ENCODE measurements around the gene CLNK.

The CLNK gene

DNA sequence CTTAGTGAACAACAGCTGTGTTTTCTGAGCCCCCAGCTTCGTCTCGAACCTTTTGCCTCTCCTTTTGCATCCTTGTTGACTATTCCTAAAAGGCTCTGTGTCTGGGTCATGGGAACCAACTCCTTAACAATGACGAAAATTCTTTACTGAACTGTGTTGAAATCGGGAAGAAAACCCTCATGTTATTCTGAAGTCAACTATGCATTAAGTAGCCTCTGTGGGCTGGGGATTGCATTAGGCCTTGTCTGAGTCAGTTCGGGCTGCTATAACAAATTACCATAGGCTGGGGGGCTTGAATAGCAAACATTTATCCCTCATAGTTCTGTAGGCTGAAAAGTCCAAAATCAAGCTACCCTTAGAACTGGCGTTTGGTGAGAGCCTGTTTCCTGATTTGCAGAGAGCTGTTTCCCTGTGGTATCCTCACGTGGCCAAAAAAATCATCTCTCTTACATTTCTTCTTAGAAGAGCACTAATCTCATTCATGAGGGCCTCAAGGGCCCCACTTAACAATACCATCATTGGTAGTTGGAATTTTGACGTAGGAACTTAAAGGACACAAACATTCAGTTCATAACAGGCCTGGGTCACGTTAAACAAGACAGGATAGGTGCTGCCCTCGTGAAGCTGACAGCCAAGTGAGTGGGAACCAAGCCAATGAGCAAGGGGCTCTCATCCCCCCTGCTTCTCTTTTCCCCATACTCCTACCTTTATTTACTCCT lies 75.9 kb downstream of the CLNK start:
- no peak for DNase-seq (ENCODE audit: low spot score)

DNA sequence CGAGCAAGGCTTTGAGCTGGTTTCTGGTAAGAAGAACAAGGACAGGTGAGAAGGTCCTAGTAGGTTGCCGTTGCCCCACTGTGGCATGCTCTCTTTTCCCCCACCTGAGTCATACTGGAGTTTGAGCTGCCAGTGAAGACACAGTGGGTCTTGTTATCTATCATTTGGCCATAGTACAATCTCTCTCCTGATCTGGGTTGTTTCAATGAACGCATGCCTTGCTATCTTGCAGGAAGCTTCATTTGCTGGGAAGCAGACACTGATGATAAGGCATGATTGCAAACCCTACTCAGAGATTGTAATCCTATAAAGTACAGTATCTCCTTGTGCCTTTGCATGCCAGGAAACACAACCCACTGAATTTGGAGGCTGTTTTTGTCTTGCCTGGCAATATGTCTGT lies 77.4 kb downstream of the CLNK start:
- DNase-seq (ENCODE audit: low spot score), result no peak

DNA sequence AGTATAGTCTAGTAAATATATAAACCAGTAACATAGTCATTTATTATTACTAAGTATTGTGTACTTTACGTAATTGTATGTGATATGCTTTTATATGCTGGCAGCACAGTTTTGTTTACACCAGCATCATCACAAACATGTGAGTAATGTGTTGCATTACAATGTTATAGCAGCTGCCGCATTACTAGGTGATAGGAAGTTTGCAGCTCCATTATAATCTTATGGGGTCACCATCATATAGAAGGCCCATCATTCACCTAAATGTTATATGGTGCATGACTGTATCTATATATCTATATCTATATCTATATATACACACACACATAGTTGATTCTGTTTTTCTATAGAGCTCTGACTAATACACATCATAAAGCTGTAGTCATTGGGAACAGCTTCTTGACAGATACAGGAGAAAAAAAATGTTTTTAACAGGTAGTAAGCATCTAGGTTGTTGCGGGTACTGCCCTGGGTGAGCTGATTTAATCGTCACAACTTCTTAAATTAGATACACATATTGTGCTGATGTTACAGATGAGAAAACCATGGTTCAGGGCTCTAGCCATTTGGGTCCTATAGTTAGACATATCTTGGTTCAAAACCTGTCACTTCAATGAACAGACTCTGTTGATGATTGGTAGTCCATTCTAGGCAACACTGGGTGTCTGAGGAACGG lies 77.9 kb downstream of the CLNK start:
- DNase-seq (ENCODE audit: low spot score), result no peak

DNA sequence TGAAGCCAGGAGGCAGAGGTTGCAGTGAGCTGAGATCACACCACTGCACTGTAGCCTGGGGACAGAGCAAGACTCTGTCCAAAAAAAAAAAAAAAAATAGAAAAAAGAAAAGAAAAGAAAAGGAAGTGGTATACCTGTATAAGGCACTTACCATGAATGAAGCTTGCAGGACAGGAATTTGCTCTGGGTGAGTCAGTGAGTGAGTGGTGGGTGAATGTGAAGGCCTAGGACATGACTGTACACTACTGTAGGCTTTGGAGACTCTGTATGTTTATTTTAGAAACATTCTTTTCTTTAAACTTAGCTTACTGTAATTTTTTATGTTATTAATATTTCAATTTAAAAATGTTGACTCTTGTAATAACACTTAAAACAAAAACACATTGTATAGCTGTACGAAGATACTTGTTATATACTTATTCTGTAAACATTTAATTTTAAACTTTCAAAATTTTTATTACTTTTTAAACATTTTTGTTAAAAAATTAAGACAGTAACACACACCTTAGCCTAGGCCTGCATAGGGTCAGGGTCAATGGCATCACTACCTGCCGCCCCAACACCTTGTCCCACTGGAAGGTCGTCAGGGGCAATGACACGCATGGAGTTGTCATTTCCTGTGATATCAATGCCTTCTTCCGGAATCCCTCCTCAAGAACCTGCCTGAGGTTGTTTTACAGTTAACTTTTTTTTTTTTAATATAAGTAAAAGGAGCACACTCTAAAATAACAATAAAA lies 78.7 kb downstream of the CLNK start:
- no peak for DNase-seq (ENCODE audit: low spot score)

DNA sequence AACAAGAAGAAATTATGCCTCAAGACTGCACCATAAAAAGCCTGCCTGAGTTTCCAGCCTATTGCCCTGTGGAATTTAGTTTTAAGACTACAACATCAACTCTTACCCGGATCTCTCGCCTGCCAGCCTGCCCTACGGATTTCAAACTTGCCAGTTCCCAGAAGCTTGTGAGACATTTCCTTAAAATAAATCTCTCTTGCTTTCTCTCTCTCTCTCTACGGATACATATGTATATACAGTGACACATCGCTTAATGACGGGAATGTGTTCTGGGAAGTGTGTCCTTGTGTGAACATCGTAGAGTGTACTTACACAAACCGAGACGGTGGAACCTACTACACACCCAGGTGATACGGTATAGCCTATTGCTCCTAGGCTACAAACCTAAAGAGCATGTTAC lies 79.5 kb downstream of the CLNK start:
- no peak for DNase-seq (ENCODE audit: low spot score)

DNA sequence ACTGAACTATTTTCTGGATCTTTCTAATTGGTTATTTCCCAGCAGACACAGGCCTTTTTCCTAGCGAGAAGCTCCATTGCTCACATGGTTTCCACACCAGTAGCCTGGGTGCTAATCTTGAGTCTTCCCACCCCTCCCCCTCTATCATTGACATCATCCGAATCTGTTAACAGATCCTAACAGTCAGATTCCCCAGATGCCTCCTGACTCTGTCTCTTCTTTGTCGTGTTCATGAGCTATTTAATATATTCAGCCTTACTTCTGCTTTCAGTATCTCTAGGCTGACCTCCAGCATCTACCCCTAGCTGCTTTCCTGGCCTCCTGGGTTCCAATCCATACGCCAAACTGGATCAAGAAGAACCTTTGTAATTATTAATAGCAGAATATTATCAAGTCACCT lies 85.0 kb downstream of the CLNK start:
- DNase-seq (ENCODE audit: low spot score), result no peak

DNA sequence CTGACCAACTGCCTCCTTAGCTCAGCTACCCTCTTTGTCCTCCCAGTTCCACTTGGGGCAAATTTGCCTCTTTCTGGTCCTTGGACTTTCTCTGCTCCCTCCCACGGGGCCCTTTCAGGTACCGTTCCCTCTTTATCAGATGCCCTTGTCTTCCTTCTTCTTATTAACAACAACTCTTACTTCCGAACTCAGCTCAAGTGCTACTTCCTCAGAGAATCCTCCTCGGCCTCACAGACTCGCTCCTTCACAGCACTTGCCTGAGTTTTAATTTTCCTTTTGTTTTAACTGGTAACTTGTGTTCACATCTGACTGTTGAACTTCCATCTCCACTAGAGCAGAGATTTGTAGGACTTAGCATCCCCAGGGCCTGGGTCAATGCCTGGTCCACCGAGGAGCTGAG lies 85.7 kb downstream of the CLNK start:
- DNase-seq (ENCODE audit: low spot score), result no peak

DNA sequence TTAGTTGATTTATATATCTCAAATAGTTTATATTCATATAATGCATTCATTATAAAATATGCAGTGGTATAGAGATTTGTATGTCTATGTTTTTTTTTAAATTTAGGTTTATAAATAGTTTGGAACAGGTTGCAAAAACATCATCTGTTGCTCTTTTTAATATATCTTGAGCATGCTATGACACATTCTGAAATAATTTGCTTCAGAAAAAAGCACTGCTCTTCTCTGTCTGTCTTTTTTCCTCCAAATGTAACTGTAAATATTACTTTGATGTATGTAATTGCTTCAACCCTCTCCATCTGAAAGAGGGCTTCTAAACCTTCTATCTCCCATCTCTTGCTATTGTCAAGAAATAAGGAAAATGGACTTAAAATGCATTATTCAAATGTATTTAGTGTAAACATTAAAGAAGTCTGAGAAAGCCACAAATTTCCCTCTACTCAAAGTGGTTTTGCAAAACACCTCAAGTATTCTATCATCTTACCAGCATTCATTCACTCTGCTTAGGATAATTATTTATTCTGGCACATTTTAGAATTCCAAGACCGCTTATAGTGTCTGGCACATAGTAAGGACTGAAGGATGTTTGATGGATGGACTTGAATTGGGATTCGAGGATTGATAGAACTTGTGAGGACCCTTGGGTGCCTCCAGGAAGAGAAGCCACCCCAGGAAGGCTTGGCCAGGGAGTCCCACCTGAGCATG lies 87.8 kb downstream of the CLNK start:
- no peak for DNase-seq (ENCODE audit: low spot score)

DNA sequence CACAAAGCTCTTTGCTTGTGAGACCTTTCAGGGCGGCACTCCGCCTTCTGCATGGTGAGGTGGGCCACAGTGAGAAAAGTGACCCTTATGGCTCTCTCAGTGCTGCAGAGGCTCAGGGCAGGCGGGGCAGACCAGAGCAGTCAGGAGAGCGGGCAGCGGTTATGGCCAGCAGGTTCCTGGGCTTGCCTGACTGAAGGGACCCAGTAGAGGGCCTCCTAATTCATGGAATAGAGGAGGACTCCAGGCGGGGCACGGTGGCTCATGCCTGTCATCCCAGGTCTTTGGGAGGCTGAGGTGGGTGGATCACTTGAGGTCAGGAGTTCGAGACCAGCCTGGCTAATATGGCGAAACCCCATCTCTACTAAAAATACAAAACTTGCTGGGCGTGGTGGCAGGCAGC lies 91.4 kb downstream of the CLNK start:
- no peak for DNase-seq (ENCODE audit: low spot score)

DNA sequence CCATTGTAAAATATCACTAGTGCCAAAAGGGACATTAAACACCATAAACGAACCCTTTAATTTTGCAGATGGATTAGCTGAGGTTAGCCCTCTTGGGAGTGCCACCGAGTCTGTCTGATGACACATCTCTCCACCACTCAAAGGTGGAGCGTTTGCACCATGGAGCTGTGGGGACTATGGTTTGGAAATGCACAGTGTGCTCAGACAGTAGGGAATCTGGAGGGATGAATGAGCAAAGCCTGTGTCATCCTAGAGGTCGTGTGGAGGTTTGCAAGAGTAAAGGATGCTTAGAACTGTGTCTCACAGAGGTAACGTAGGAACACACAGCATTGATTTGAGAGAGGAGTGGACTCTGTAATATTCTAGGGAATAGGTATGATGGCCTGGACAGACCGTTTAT lies 93.7 kb downstream of the CLNK start:
- DNase-seq (ENCODE audit: low spot score), result no peak

DNA sequence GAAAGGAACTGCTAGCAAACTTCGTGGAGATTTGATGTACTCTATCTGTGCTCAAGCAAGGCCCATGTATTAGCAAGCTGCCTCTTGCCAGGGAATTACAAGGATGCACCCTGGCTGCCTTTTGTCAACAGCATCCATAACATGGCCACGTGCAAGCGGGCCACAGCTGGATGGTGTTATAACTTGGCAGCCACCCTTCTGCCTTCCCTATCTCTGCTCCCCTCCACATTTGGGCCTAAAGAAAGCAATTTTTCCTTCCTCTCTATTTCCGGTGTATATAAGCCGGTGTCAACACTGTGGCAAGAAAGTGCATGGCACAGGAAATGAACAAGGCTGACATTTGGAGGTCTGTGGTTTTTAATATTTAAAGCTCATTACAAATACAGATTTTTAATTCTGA lies 94.8 kb downstream of the CLNK start:
- no peak for DNase-seq (ENCODE audit: low spot score)

DNA sequence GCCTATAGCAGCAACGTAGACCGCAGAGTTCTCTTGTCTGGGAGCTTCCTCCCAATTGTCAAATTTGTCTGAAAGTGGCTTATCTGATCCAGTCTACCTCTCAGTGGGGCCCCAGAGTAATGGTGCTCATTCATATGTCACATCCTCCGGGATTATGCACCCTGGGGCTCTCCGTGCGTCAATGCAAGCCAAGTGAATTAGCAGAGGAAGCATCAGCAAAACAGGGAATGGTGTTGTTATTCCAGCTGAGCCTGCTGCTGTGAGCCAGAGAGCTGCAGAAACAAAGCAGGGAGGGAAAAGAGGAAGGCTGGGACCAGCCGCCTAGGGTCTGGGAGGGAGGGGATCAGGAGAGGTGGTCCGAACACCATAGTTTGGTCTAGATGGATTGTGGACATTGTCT lies 95.2 kb downstream of the CLNK start:
- DNase-seq (ENCODE audit: low spot score), result no peak

DNA sequence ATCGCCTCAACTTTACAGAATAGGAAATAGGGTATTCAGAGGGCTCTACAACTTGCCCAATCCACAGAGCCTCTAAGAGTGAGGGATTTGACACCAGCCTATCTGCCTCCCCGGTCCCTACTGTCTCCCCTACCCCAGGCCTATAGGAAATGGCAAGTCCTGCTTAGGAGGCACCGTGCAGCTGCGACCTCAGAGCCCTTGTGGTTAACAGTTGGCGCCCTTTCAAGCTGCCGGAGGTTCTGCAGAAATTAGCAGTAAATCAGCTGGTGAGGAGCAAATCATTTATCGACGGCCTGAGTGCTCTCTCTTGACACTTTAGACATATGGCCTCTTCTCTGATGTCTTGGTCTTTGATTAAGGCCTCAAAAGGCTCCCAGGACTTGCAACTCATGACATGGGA lies 96.9 kb downstream of the CLNK start:
- DNase-seq (ENCODE audit: low spot score), result no peak

DNA sequence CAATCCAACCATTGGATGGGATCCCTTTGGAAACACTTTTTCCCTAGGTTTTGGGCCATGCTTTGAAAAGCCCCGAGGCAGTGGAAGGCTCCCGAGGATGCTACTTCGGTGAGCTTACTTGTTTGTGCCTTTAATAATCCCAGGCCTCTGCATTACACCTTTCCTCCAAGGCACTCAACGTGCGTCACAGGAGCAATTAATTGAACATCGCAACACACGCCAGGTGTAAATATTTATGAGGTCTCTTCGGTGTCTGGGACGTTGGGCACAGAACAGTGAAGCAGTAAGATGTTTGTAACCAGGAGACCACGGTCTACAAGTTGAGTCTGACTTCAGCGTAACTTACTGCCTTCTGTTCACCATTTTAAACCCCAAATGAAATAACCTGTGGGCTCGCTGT lies 97.3 kb downstream of the CLNK start:
- DNase-seq (ENCODE audit: low spot score), result no peak

DNA sequence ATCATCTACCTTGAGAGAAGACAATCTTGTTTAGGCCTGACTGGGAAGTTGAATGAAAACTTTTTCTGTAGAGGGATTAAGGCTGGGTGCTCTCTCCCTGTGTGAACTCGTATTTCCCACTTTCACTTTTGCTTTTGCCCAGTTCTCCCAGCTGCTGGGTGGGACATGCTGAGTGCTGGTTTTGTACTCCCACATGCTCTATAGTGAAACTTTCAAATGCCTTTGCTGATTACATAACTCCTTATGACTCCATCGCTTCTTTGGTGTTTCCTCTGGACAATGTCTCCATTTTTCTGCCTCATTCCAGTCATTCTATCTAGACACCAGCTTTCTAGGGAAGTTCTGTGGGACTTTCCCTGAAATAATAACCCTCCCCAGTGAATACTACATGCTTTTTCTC lies 100.5 kb downstream of the CLNK start:
- peak; percentile 20 for DNase-seq (ENCODE audit: low spot score)

DNA sequence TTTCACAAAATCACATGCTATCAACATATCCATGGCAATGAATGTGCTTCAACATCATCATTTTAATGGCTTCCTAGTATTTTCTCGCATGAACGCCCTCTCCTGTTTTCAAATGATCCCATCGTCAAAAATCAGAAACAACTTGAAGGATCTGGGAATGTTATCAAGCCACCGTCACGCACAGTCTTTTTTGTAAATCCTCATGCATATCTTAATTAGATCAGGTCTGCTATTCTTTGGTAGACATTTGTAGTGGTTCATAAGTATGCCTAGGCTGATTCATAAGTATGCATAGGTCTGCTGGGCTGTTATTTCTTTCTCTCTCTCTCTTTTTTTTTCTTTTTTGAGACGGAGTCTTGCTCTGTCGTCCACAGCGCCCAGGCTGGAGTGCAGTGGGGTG lies 101.6 kb downstream of the CLNK start:
- DNase-seq (ENCODE audit: low spot score), result no peak

DNA sequence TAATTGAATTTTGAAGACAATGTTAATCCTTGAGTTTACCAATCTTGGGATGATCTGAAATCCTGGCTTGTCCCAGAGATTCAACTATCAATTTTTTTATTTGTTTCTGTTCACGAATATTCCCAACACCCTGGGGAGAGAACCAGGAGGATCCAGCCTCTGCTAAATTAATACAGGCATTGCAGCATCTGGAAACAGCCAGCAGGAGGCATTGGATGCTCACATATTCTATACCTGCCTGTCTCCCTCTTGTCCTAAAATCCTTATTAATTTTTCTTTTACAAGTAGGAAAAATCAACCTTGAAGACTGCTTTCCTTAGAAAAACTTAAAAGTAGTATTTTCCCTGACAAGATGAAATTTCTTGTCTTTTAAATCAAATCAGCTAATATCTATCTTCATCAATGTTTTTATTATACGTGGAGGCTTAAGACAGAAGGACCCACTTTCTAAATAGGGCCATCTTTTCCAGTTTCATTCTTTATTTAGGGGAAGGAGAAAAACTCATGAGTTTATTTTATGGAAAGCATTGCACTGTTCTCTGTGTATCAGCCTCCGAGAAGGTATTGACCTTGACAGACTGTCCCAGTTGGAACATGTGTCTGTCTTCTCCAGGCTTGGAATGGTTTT lies 102.4 kb downstream of the CLNK start:
- peak; percentile 72 for DNase-seq (ENCODE audit: low spot score)

DNA sequence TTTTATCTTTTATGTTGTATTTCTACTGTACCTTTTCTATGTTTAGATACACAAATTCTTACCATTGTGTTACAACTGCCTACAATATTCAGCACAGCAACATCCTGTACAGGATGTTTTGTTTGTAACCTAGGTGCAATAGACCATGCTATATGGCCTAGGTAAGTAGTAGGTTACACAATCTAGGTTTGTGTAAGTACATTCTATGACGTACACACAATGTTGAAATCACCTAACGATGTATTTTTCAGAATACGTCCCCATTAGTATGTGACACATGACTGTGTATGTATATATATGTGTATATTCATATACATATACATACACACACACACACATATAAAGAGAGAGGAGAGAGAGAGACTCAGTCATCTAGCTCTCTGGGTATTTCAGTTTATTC lies 103.5 kb downstream of the CLNK start:
- DNase-seq (ENCODE audit: low spot score), result no peak

DNA sequence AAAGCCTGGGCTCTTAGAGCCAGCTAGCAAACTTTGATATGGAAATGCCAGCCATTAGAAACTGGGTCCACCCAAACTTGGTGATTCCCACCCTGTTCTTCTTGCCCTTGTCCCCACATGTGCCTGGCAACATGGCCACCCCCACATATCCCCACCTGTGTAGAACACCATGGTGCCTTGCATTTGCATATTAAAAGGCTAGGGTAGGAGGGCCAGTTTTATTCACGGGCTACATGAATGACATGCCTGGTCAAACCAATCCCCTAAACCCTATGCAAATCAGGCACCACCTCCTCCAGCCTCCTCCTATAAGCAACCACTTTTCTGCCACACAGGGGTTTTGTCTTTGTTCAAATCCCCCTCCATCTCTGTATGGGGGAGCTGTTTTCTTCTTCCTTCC lies 104.9 kb downstream of the CLNK start:
- no peak for DNase-seq (ENCODE audit: low spot score)

DNA sequence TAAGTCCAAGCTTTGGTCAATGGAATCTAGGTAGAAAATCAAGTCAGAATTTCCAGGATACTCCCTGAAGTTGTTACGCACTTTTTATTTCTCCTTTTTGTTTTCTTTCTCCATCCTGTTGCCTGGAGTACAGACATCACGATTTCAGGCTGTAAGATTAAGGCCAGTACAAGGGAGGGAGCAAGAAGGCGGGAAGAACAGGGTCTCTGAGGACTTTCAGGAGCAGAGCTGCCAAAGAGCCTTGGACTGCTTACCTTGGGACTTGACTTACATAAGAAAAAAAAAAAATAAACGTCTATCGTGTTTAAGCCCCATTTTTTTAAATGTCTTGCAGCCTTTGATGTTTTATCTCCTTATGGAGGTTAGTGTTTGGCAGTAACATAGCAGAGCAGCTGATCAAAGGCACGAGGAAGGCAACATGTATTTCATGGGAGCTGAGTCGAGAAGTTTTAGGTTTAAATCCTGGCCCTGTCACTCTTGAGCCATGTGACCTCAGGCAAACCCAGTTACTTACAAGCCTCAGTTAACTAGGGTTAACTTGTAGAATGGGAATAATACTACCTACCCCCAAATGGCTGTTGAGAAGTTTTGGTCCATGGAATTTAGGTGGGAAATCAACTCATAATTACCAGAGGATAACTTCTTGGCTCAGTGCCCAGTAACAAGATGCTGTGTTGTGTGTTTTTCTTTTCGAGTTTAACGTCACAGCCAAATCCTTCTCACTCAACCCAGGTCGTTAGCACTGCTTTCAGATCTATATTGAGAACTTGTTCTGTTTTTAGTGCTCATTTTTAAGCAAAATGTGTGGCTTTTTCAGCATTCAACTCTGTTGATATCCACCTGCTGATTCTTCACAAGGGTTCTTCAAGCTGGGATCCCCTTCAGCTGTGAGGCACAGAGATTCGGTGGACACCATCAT lies 106.8 kb downstream of the CLNK start:
- no peak for DNase-seq (ENCODE audit: low spot score)

DNA sequence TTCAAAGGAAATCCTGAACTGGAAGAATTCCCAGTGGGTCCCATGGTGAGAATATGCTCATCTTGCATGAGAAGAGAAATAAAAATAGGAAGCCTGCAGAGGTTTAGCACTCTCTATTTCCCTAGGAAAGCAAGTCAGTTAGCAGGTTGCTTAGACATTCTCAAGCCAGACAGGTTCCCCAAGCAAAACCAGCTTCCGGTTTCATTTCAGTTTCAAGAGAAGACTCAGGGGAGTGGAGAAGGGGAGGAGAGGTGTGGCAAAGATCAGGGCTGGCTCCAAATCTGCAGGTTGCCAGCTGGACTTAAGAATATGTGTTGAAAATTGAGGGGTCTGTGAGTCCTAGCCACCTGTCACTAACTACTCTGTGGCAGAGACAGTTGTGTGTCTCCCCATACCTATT lies 107.5 kb downstream of the CLNK start:
- DNase-seq (ENCODE audit: low spot score), result no peak

Measured in Ammon's horn (tissue), 1 donor.